GM12874 (cell line): ENCODE results near the gene RPS6KA2.

Experiments
- TF ChIP-seq, protein P1 (sequence below): IDR thresholded peaks from 2 replicates; pipeline ENCODE4 v1.5.1; 2011; ENCODE audit warnings: low read depth, mild to moderate bottlenecking, control low read depth, low read length, moderate library complexity; ENCODE audit not compliant: insufficient read depth

Gene RPS6KA2

DNA sequence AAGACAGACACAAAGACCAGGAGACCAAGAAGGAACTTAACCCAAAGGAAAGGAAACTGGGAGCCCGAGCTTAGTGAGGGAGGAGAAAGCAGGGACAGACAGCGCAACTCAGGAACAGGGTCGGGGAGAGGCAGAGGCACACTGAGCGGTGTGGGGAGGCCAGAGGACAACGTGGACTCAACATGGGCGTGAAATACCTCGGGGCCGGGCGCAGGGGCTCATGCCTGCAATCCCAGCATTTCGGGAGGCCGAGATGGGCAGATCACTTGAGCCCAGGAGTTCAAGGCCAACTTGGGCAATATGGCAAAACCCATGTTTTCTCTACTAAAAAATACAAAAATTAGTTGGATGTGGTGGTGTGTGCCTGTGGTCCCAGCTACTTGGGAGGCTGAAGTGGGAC is 5.7 kb upstream of the RPS6KA2 start:
- TF ChIP-seq, protein P1, sequence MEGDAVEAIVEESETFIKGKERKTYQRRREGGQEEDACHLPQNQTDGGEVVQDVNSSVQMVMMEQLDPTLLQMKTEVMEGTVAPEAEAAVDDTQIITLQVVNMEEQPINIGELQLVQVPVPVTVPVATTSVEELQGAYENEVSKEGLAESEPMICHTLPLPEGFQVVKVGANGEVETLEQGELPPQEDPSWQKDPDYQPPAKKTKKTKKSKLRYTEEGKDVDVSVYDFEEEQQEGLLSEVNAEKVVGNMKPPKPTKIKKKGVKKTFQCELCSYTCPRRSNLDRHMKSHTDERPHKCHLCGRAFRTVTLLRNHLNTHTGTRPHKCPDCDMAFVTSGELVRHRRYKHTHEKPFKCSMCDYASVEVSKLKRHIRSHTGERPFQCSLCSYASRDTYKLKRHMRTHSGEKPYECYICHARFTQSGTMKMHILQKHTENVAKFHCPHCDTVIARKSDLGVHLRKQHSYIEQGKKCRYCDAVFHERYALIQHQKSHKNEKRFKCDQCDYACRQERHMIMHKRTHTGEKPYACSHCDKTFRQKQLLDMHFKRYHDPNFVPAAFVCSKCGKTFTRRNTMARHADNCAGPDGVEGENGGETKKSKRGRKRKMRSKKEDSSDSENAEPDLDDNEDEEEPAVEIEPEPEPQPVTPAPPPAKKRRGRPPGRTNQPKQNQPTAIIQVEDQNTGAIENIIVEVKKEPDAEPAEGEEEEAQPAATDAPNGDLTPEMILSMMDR = no peak

DNA sequence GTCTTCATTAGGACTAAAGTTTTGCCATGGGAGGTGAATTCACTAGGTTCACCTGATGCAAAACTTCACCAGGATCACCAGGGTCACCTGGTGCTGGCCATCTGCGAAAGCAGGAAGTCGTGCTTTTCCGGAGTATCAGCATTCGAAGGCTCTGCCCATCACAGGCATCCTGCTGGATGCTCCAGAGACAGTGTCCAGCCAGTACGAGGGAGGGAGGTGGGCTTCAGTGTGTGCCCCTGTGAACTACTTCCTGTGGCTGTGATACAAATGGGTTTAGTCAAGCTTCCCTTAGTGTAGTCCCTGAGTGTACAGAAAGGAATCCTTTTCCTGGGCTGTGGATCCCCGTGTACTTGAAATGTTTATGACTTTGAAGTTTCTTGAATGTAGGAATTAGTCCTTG is 3.4 kb upstream of the RPS6KA2 start:
- TF ChIP-seq, protein P1 = no peak

DNA sequence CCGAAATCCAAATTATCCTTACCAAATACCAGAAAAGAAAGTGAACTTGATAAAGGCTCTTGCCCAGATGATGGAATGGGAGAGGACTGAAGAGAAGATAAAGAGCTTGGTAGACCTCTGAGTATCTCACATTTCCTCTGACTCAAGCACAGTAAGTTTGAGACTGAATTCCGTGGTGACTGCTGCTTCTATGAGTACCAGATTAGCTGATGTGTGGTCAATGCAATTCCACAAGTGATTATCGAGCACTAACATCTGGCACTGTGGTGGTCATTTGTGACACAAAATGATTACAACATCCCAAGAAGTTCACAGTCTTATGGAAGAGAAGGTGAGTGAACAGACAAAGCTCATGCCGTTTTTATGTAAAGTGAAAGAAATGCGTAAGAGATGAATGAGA is 2.6 kb upstream of the RPS6KA2 start:
- TF ChIP-seq, protein P1 = no peak

- TF ChIP-seq, protein P1 = no peak
These were observed 1.1 kb upstream of the RPS6KA2 start for GRCh38 chr6:166627875-166628801.

DNA sequence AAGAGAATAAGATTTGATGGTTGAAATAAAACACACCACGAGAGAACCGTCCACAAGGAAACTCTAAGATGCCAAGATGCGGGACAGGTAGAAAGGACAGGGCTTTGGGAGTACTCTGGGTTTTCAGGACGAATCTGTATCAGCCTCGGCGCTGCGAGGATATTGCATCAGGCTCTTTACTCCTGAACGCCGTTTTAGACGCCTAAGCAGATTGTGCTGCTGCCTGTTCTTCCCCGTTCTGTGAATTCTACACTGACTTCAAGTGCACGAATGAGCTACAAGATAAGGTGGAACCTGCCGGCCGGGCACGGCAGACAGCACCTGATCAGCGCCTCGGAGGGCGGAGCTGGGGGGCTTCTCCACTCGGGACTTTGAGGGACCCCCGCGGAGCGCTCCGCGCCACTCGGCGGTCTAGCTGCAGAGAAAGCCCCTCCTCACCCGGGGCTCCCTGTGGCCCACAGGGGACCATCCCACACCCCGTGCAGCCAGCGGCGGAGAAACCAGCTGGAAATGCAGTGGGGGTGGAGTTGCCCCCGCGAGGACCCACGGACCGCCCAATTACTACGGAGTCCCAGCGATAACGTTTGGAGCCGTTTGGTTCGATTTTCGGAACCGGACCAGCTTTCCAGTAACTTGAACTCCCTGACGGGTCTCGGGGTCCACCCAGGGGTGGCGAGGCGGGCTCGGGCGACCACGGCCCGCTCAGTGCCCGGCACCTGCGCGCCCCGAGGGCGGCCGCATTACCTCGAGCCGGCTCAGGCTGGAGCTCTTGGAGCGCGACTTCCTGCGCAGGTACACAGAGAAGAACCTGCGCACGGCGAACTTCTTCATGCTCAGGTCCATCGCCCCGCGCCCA is 646 bp downstream of the RPS6KA2 start:
- TF ChIP-seq, protein P1 = no peak

- TF ChIP-seq, protein P1 = no peak
These were observed 1.7 kb downstream of the RPS6KA2 start for GRCh38 chr6:166625356-166625755.

GRCh38 chr6:166624275-166624674 is 2.8 kb downstream of the RPS6KA2 start:
- TF ChIP-seq, protein P1 = no peak
